Neural cell (in vitro differentiated cells): ENCODE data around the gene LFNG. TPM values are rescaled to one million over a fixed set of nuclear protein-coding genes. Genes with fewer than 3 reads are reported as not detected.

Source experiments
- H2AFZ ChIP-seq: fragments of 200-600, 300-800 bp; sonication (generic), shearing (Covaris generic); 2 replicates; pipeline ENCODE4 v1.6.0; 2014; ENCODE audit warnings: low read depth, mild to moderate bottlenecking, antibody characterized with exemption, low read length, moderate library complexity
- H3F3A ChIP-seq: fragments of 200-600 bp; shearing (Covaris generic); 2 replicates; pipeline ENCODE4 v1.6.1; 2016; ENCODE audit warnings: mild to moderate bottlenecking, moderate library complexity, mixed read lengths, antibody characterized with exemption, low read length; ENCODE audit not compliant: insufficient read depth, poor library complexity, severe bottlenecking
- H3K27ac ChIP-seq: fragments of 200-600, 300-800 bp; sonication (generic), shearing (Covaris generic); 2 replicates; pipeline ENCODE4 v1.5.1; 2014; ENCODE audit warnings: mild to moderate bottlenecking, low read length, moderate library complexity
- H3K27me3 ChIP-seq: fragments of 300-800, 200-600 bp; sonication (generic), shearing (Covaris generic); 2 replicates; pipeline ENCODE4 v1.6.0; 2014; ENCODE audit warnings: mild to moderate bottlenecking, low read depth, low read length, moderate library complexity; ENCODE audit not compliant: insufficient read depth
- H3K36me3 ChIP-seq: fragments of 300-800, 200-600 bp; sonication (generic), shearing (Covaris generic); 2 replicates; pipeline ENCODE4 v1.5.1; 2014; ENCODE audit warnings: mild to moderate bottlenecking, antibody characterized with exemption, low read length, moderate library complexity; ENCODE audit not compliant: insufficient read depth
- H3K4me2 ChIP-seq: fragments of 300-800, 200-600 bp; sonication (generic), shearing (Covaris generic); 2 replicates; pipeline ENCODE4 v1.6.0; 2014; ENCODE audit warnings: mild to moderate bottlenecking, low read length
- H3K4me3 ChIP-seq: fragments of 300-800, 200-600 bp; sonication (generic), shearing (Covaris generic); 2 replicates; pipeline ENCODE4 v1.5.1; 2014; ENCODE audit warnings: mild to moderate bottlenecking, low read length, moderate library complexity
- H3K79me2 ChIP-seq: fragments of 200-600 bp; shearing (Covaris generic); replicated peaks from 2 replicates; pipeline ENCODE4 v1.6.0; 2014; ENCODE audit warnings: mild to moderate bottlenecking, low read length, moderate library complexity; ENCODE audit not compliant: insufficient read depth
- H3K9ac ChIP-seq: fragments of 300-800, 200-600 bp; sonication (generic), shearing (Covaris generic); 2 replicates; pipeline ENCODE4 v1.6.1; 2016; ENCODE audit warnings: mild to moderate bottlenecking, low read length, mixed read lengths
- H3K9me2 ChIP-seq: fragments of 200-600 bp; shearing (Covaris generic); 2 replicates; pipeline ENCODE4 v1.6.1; 2016; ENCODE audit warnings: mild to moderate bottlenecking, low read length, mixed read lengths; ENCODE audit not compliant: insufficient read depth
- H3K9me3 ChIP-seq: fragments of 200-600, 300-800 bp; sonication (generic), shearing (Covaris generic); 2 replicates; pipeline ENCODE4 v1.6.1; 2016; ENCODE audit warnings: mild to moderate bottlenecking, mixed run types, low read length, moderate library complexity, mixed read lengths
- H4K20me1 ChIP-seq: fragments of 200-600 bp; shearing (Covaris generic); 2 replicates; pipeline ENCODE4 v1.6.1; 2016; ENCODE audit warnings: mild to moderate bottlenecking, mixed run types; ENCODE audit not compliant: insufficient read depth
- CTCF ChIP-seq: fragments of 450-650 bp; IDR thresholded peaks from 2 replicates; pipeline ENCODE4 v1.5.1; 2014; ENCODE audit warnings: antibody characterized with exemption, mild to moderate bottlenecking, moderate library complexity; ENCODE audit not compliant: poor library complexity, severe bottlenecking
- EP300 ChIP-seq: fragments of 450-650 bp; conservative IDR thresholded peaks from 2 replicates; pipeline ENCODE4 v1.6.1; 2014; ENCODE audit warnings: antibody characterized with exemption, mild to moderate bottlenecking, moderate library complexity; ENCODE audit not compliant: poor library complexity, severe bottlenecking
- EZH2 ChIP-seq: fragments of 200-600, 300-800 bp; shearing (Covaris generic), sonication (generic); IDR thresholded peaks from 2 replicates; pipeline ENCODE4 v1.6.1; 2014; ENCODE audit warnings: antibody characterized with exemption, low read length, borderline replicate concordance, mild to moderate bottlenecking; ENCODE audit not compliant: insufficient read depth, poor library complexity, severe bottlenecking
- MXI1 ChIP-seq: fragments of 450-650 bp; conservative IDR thresholded peaks from 2 replicates; pipeline ENCODE4 v1.6.1; 2014; ENCODE audit warnings: antibody characterized with exemption, mild to moderate bottlenecking; ENCODE audit not compliant: poor library complexity, severe bottlenecking
- POLR2AphosphoS5 ChIP-seq: IDR thresholded peaks from 2 replicates; pipeline ENCODE4 v1.6.1; 2012
- RAD21 ChIP-seq: fragments of 450-650 bp; conservative IDR thresholded peaks from 2 replicates; pipeline ENCODE4 v1.6.1; 2014; ENCODE audit warnings: antibody characterized with exemption, mild to moderate bottlenecking, moderate library complexity
- REST ChIP-seq: IDR thresholded peaks from 2 replicates; pipeline ENCODE4 v1.6.1; 2012; ENCODE audit warnings: borderline replicate concordance
- SMC3 ChIP-seq: fragments of 450-650 bp; conservative IDR thresholded peaks from 2 replicates; pipeline ENCODE4 v1.6.1; 2014; ENCODE audit warnings: antibody characterized with exemption, mild to moderate bottlenecking, moderate library complexity; ENCODE audit not compliant: poor library complexity
- TAF1 ChIP-seq: IDR thresholded peaks from 2 replicates; pipeline ENCODE4 v1.6.1; 2012; ENCODE audit warnings: low read depth
- polyA plus RNA-seq: library from polyadenylated mRNA; depleted of rRNA; stranded (reverse); fragments of >200 nt; gene quantifications from 2 replicates; pipeline ENCODE4 v1.2.3, GENCODE V29; 2014

The LFNG gene
- polyA plus RNA-seq, 1 donor from 2014 or later, result 0.30 TPM

- Histone ChIP-seq H3K9ac (no peak overlapping the region), H3K27ac (no peak overlapping the region), H3K4me3 (no peak overlapping the region), H2AFZ (no peak overlapping the region), H4K20me1 (no peaks in the 10 kb centered on the region), H3K79me2 (no peaks in the 10 kb centered on the region), H3K9me3 (no peaks in the 10 kb centered on the region), H3K27me3 (no peaks in the 10 kb centered on the region), H3K36me3 (no peaks in the 10 kb centered on the region), H3F3A (no peaks in the 10 kb centered on the region), H3K4me2 (no peak overlapping the region), H3K9me2 (no peaks in the 10 kb centered on the region)
- TF ChIP-seq REST (no peak), EP300 (no peak), SMC3 (no peak), RAD21 (no peak), TAF1 (no peak), MXI1 (no peak)
Measured at GRCh38 chr7:2544541-2545188, 25.1 kb downstream of the LFNG start.

GRCh38 chr7:2545746-2546425 lies 26.3 kb downstream of the LFNG start:
- Histone ChIP-seq H3K4me2 (no peak overlapping the region), H3K9me3 (no peaks in the 10 kb centered on the region), H3K79me2 (no peaks in the 10 kb centered on the region), H3F3A (no peaks in the 10 kb centered on the region), H3K9me2 (no peaks in the 10 kb centered on the region), H3K4me3 (no peak overlapping the region), H2AFZ (no peak overlapping the region), H4K20me1 (no peaks in the 10 kb centered on the region), H3K9ac (no peak overlapping the region), H3K36me3 (no peaks in the 10 kb centered on the region), H3K27ac (no peak overlapping the region), H3K27me3 (no peaks in the 10 kb centered on the region)
- no peak for TF ChIP-seq CTCF
- TF ChIP-seq MXI1, result no peak
- TF ChIP-seq REST, result no peak
- no peak for TF ChIP-seq EZH2
- no peak for TF ChIP-seq RAD21
- no peak for TF ChIP-seq TAF1
- no peak for TF ChIP-seq EP300
- TF ChIP-seq POLR2AphosphoS5, result no peak
- TF ChIP-seq SMC3, result no peak
